Measurements from ENCODE around the gene CEP83. TPM values are rescaled to one million over a fixed set of nuclear protein-coding genes. Genes with fewer than 3 reads are reported as not detected.

CEP83 gene
- polyA plus RNA-seq, 1 donor (not counting 4 experiments of a cell fraction or from before 2014, with no cell fraction given): 9.5 TPM

DNA sequence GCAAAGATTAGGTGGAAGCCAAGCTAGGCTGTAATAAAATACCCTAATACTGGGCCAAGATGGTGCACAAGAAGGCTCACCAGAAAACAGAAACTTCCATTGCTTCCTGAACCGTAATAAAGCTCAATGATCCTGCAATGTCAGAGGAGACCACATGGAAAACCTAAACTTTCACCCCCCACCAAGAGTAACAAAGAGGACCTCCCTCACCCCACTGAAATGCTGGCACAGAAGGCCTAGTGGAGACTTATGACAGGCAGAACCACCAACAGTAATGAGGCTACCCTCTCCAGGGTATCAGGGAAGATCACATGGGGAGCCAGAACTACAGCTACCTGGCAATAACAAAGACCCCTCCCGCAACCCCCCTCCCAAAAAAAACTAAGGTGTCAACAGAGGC, 43.1 kb downstream of the CEP83 start:
- H3K4me1 ChIP-seq (ENCODE audit: control insufficient read depth, extremely low read depth, insufficient read depth, low read length): no peaks in the 10 kb centered on the region
- no peak overlapping the region for H3K9ac ChIP-seq (ENCODE audit: control insufficient read depth, extremely low read depth, insufficient read depth, low read length)
- H3K9me1 ChIP-seq (ENCODE audit: control insufficient read depth, extremely low read depth, insufficient read depth, low read length): no peaks in the 10 kb centered on the region
- H3K79me2 ChIP-seq (ENCODE audit: control insufficient read depth, insufficient read depth, low read length): no peaks in the 10 kb centered on the region
- dilution Hi-C loops (cut with MboI; ENCODE audit: extremely low pct_ligation_motif_present, low sequenced_read_pairs): no loop called here
- no peak overlapping the region for H3K4me2 ChIP-seq (ENCODE audit: control insufficient read depth, extremely low read depth, insufficient read depth, low read depth, low read length)
- no peaks in the 10 kb centered on the region for H4K20me1 ChIP-seq (ENCODE audit: control insufficient read depth, extremely low read depth, insufficient read depth, low read length)
- no peaks in the 10 kb centered on the region for H3K27me3 ChIP-seq (ENCODE audit: control insufficient read depth, extremely low read depth, insufficient read depth, low read length)
- no peak overlapping the region for H2AFZ ChIP-seq (ENCODE audit: control insufficient read depth, low read length)
- no peak overlapping the region for H3K4me3 ChIP-seq (ENCODE audit: control insufficient read depth in 2 of 3, extremely low read depth in 1 of 3, insufficient read depth in 2 of 3, low read depth in 1 of 3, low read length in 3 of 3)
- H3K36me3 ChIP-seq (ENCODE audit: control insufficient read depth in 2 of 2, extremely low read depth in 1 of 2, insufficient read depth in 2 of 2, low read length in 2 of 2): no peaks in the 10 kb centered on the region
- TF ChIP-seq EZH2 (IDR thresholded peaks at IDR 0.05; ENCODE audit: low read length): no peak
- TF ChIP-seq, protein P1, sequence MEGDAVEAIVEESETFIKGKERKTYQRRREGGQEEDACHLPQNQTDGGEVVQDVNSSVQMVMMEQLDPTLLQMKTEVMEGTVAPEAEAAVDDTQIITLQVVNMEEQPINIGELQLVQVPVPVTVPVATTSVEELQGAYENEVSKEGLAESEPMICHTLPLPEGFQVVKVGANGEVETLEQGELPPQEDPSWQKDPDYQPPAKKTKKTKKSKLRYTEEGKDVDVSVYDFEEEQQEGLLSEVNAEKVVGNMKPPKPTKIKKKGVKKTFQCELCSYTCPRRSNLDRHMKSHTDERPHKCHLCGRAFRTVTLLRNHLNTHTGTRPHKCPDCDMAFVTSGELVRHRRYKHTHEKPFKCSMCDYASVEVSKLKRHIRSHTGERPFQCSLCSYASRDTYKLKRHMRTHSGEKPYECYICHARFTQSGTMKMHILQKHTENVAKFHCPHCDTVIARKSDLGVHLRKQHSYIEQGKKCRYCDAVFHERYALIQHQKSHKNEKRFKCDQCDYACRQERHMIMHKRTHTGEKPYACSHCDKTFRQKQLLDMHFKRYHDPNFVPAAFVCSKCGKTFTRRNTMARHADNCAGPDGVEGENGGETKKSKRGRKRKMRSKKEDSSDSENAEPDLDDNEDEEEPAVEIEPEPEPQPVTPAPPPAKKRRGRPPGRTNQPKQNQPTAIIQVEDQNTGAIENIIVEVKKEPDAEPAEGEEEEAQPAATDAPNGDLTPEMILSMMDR (optimal IDR thresholded peaks at IDR 0.05 in 1 of 3, IDR thresholded peaks at IDR 0.05 in 1 of 3, conservative IDR thresholded peaks at IDR 0.05 in 1 of 3; ENCODE audit: extremely low read depth in 1 of 3, insufficient read depth in 2 of 3, low read length in 3 of 3): no peak
- no peak for DNase-seq (ENCODE audit: low read depth, low spot score)
- H3K27ac ChIP-seq (ENCODE audit: control insufficient read depth, insufficient read depth, low read length): no peak overlapping the region
- FAIRE-seq: no peak
- peaks cover 4% of the 10 kb centered on the region for H3K9me3 ChIP-seq (ENCODE audit: control insufficient read depth, low read depth, low read length)

DNA sequence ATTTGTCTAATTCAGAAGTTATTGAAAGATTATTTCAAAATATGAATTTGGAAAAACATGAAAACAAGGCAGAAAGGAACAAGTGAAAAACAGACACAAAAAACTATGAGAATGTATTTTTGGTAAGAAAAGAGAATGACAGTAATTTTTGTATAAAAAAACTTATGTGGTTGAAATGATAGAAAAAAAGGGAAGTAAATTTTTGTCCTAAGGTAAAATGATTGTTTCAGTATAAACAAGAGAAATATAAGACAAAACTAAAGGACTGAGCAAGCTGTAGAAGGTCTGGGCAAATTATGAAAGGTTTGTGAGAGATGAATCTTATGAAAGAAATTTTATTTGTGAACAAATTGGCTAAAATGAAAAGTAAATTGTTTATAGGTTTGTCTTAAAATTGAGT, 44.6 kb downstream of the CEP83 start:
- DNase-seq (ENCODE audit: low read depth, low spot score) (no peak), FAIRE-seq (no peak)
- Histone ChIP-seq H3K9me1 (ENCODE audit: control insufficient read depth, extremely low read depth, insufficient read depth, low read length) (no peaks in the 10 kb centered on the region), H3K4me2 (ENCODE audit: control insufficient read depth, extremely low read depth, insufficient read depth, low read depth, low read length) (no peak overlapping the region), H3K27ac (ENCODE audit: control insufficient read depth, insufficient read depth, low read length) (no peak overlapping the region), H3K36me3 (ENCODE audit: control insufficient read depth in 2 of 2, extremely low read depth in 1 of 2, insufficient read depth in 2 of 2, low read length in 2 of 2) (no peaks in the 10 kb centered on the region), H4K20me1 (ENCODE audit: control insufficient read depth, extremely low read depth, insufficient read depth, low read length) (no peaks in the 10 kb centered on the region), H3K9ac (ENCODE audit: control insufficient read depth, extremely low read depth, insufficient read depth, low read length) (no peak overlapping the region), H3K4me3 (ENCODE audit: control insufficient read depth in 2 of 3, extremely low read depth in 1 of 3, insufficient read depth in 2 of 3, low read depth in 1 of 3, low read length in 3 of 3) (no peak overlapping the region), H3K27me3 (ENCODE audit: control insufficient read depth, extremely low read depth, insufficient read depth, low read length) (no peaks in the 10 kb centered on the region), H3K9me3 (ENCODE audit: control insufficient read depth, low read depth, low read length) (no peaks in the 10 kb centered on the region), H2AFZ (ENCODE audit: control insufficient read depth, low read length) (no peak overlapping the region), H3K79me2 (ENCODE audit: control insufficient read depth, insufficient read depth, low read length) (no peaks in the 10 kb centered on the region), H3K4me1 (ENCODE audit: control insufficient read depth, extremely low read depth, insufficient read depth, low read length) (no peaks in the 10 kb centered on the region)
- dilution Hi-C loops (cut with MboI; ENCODE audit: extremely low pct_ligation_motif_present, low sequenced_read_pairs): no loop called here
- TF ChIP-seq, protein P1 (optimal IDR thresholded peaks at IDR 0.05 in 1 of 3, IDR thresholded peaks at IDR 0.05 in 1 of 3, conservative IDR thresholded peaks at IDR 0.05 in 1 of 3; ENCODE audit: extremely low read depth in 1 of 3, insufficient read depth in 2 of 3, low read length in 3 of 3): no peak
- no peak for TF ChIP-seq EZH2 (IDR thresholded peaks at IDR 0.05; ENCODE audit: low read length)
